GM12878 (cell line): Measurements from ENCODE around the gene EBI3. TPM values are rescaled to one million over a fixed set of nuclear protein-coding genes. Genes with fewer than 3 reads are reported as not detected.

ENCODE experiments used
- ATAC-seq: fragments of 200-7000 bp; cut with Tn5 transposase; 3 replicates; pipeline ENCODE4 v1.9.1; 2020; ENCODE audit warnings: mild to moderate bottlenecking, moderate library complexity
- BruUV-seq: library from RNA; stranded (reverse); fragments of 400-500 nt; replicated peaks from 2 replicates; lab custom pipeline; 2021; lab: Mats Ljungman, UMichigan
- CTCF ChIA-PET: fragments of 300-600 bp; sonication (Branson Sonifier 250); formaldehyde crosslinking; extraction: SDS; loops from one replicate; lab custom pipeline; 2021; ENCODE audit warnings: inconsistent platforms; lab: Yijun Ruan, JAX
- POLR2A ChIA-PET: fragments of 350-600 bp; formaldehyde crosslinking; extraction: SDS; loops from one replicate; lab custom pipeline; 2021; ENCODE audit warnings: inconsistent platforms; lab: Charles Lee
- RAD21 ChIA-PET: fragments of 300-600 bp; sonication (Branson Sonifier 250); formaldehyde crosslinking; loops from one replicate; lab custom pipeline; 2023; ENCODE audit warnings: antibody characterized with exemption; ENCODE audit not compliant: unreplicated experiment; lab: Charles Lee
- SMC1A ChIA-PET: fragments of 300-600 bp; sonication (Branson Sonifier 250); formaldehyde crosslinking; loops from one replicate; lab custom pipeline; 2023; ENCODE audit not compliant: unreplicated experiment, uncharacterized antibody; lab: Charles Lee
- DNase-seq: peaks from one replicate; pipeline ENCODE4 v3.0.0-alpha.2; 2011; ENCODE audit warnings: low read depth, low spot score
- FAIRE-seq: peaks from 3 replicates; lab custom pipeline; 2011; peaks lifted over from hg19 to GRCh38; lab: Jason Lieb, UNC
- H2AFZ ChIP-seq: 2 replicates; pipeline ENCODE4 v1.6.0; 2011; ENCODE audit warnings: low read depth, low read length, control low read depth; ENCODE audit not compliant: control insufficient read depth
- H3K27ac ChIP-seq: 2 replicates; pipeline ENCODE4 v1.5.1; 2011; ENCODE audit warnings: control low read depth; ENCODE audit not compliant: control insufficient read depth, insufficient read depth
- H3K27me3 ChIP-seq, 2 experiments: replicated peaks in 1 of 2; 2 replicates each; pipeline versions ENCODE4 v1.6.0 to v1.6.1; 2011; ENCODE audit warnings: low read length in 1 of 2; ENCODE audit not compliant: control insufficient read depth in 2 of 2, insufficient read depth in 2 of 2
- H3K36me3 ChIP-seq, 2 experiments: 2 replicates each; pipeline ENCODE4 v1.5.1; 2011; ENCODE audit warnings: low read length in 1 of 2; ENCODE audit not compliant: control insufficient read depth in 2 of 2, insufficient read depth in 2 of 2
- H3K4me1 ChIP-seq: 2 replicates; pipeline ENCODE4 v1.6.1; 2011; ENCODE audit warnings: mild to moderate bottlenecking, low read length, moderate library complexity, mixed read lengths; ENCODE audit not compliant: control insufficient read depth, insufficient read depth
- H3K4me2 ChIP-seq: 2 replicates; pipeline ENCODE4 v1.6.0; 2011; ENCODE audit warnings: control low read depth; ENCODE audit not compliant: control insufficient read depth, insufficient read depth
- H3K4me3 ChIP-seq: fragments of 200-600 bp; sonication (generic); 2 replicates; pipeline ENCODE4 v1.5.1; 2016
- H3K79me2 ChIP-seq: 2 replicates; pipeline ENCODE4 v1.6.0; 2011; ENCODE audit warnings: low read length; ENCODE audit not compliant: control insufficient read depth, insufficient read depth
- H3K9ac ChIP-seq: 2 replicates; pipeline ENCODE4 v1.8.0; 2011; ENCODE audit warnings: low read length, control low read depth, mixed read lengths; ENCODE audit not compliant: control insufficient read depth, insufficient read depth
- H3K9me3 ChIP-seq: replicated peaks from 3 replicates; pipeline ENCODE4 v1.5.1; 2011; ENCODE audit warnings: mild to moderate bottlenecking, low read length; ENCODE audit not compliant: control insufficient read depth, insufficient read depth
- H4K20me1 ChIP-seq: 2 replicates; pipeline ENCODE4 v1.6.0; 2011; ENCODE audit not compliant: control insufficient read depth, insufficient read depth
- ATF3 ChIP-seq: IDR thresholded peaks from 2 replicates; pipeline ENCODE4 v1.6.1; 2011; ENCODE audit warnings: low read depth, mild to moderate bottlenecking, low read length, moderate library complexity, borderline replicate concordance; ENCODE audit errors: extremely low read depth
- HDGF ChIP-seq: fragments of 450-650 bp; IDR thresholded peaks from 2 replicates; pipeline ENCODE4 v1.6.1; 2016; ENCODE audit warnings: antibody characterized with exemption
- MYB ChIP-seq: fragments of 150-350 bp; IDR thresholded peaks from 2 replicates; pipeline ENCODE4 v1.6.1; 2014; ENCODE audit warnings: mild to moderate bottlenecking, low read depth, low read length, borderline replicate concordance
- PKNOX1 ChIP-seq: fragments of 450-650 bp; IDR thresholded peaks from 2 replicates; pipeline ENCODE4 v1.6.1; 2016; ENCODE audit warnings: mild to moderate bottlenecking
- SMAD5 ChIP-seq: IDR thresholded peaks from 2 replicates; pipeline ENCODE4 v1.6.1; 2016; ENCODE audit warnings: antibody characterized with exemption, low read depth
- ZBTB40 ChIP-seq: fragments of 450-650 bp; IDR thresholded peaks from 2 replicates; pipeline ENCODE4 v1.6.1; 2016; ENCODE audit warnings: mild to moderate bottlenecking, moderate library complexity, borderline replicate concordance
- WGBS: methylation state at CpG from one replicate; pipeline ENCODE4 v1.1.6; 2016; ENCODE audit warnings: low lambda C conversion rate; ENCODE audit not compliant: insufficient replicate concordance, insufficient coverage; ENCODE audit errors: missing lambda C conversion rate; 5-methylcytosine and 5-hydroxymethylcytosine counted together
- in situ Hi-C: fragments of 300-500 bp; cut with MboI; formaldehyde crosslinking; loops from 9 replicates; pipeline ENCODE4 v1.14.3; 2018; ENCODE audit warnings: mixed read lengths
- intact Hi-C: fragments of 100-400 bp; cut with micrococcal nuclease; formaldehyde crosslinking; loops from one replicate; pipeline ENCODE4 v1.14.2; 2022; ENCODE audit not compliant: unreplicated experiment
- polyA plus RNA-seq, 11 experiments: library from polyadenylated mRNA; depleted of rRNA in 4 of 11; unstranded in 6 of 11; stranded (reverse) in 5 of 11; fragments of >200 nt; fragmentation: Nextera tagmentation in 4 of 11; fragmentation: Illumina TruSeq in 1 of 11; extraction: Ambion mirVana in 4 of 11; extraction: Trizol in 1 of 11; gene quantifications; 1 replicate in 1 of 11; 2 replicates in 10 of 11; pipeline versions ENCODE4 v1.2.1 to v1.2.3, GENCODE V29; 2011 to 2016; ENCODE audit warnings: inconsistent platforms in 2 of 11, missing spikeins in 2 of 11, low read depth in 1 of 11
- total RNA-seq, 4 experiments: library from RNA; depleted of rRNA in 3 of 4; stranded (reverse); fragments of >200 nt in 3 of 4; fragmentation: Illumina TruSeq in 1 of 4; extraction: Trizol in 1 of 4; gene quantifications; 2 replicates each; pipeline versions ENCODE4 v1.2.1 to v1.2.3, GENCODE V29; 2013 to 2021

The EBI3 gene
- total and polyA plus RNA-seq, 10 of the 15 experiments (the other 5 are each of a cell fraction or from before 2014, with no cell fraction given): 22.0 to 288 (median 186) TPM

- no peak for TF ChIP-seq ZBTB40
- no peak for TF ChIP-seq MYB
- TF ChIP-seq SMAD5: no peak; the same call in 1 of the 2 replicates
Measured at GRCh38 chr19:4229179-4229931, at the start of gene EBI3 (continued).

- FAIRE-seq: no peak
- POLR2A ChIA-PET: no interaction called here
- BruUV-seq: no TSS peak
Measured at GRCh38 chr19:4181053-4181508, 48.2 kb upstream of the EBI3 start.

More at GRCh38 chr19:4181053-4181508, 48.2 kb upstream of the EBI3 start:
- 33% methylated on average over 1 of the region's 2 CpGs for WGBS
- Histone ChIP-seq H3K79me2 (peaks cover 14% of the 10 kb centered on the region), H3K9ac (peak overlapping the region; percentile 18; the same call in 1 of the 2 replicates), H3K9me3 (no peaks in the 10 kb centered on the region), H4K20me1 (no peaks in the 10 kb centered on the region), H3K4me2 (peak overlapping the region; percentile 61), H3K4me3 (peak overlapping the region; percentile 83), H3K36me3 (no peaks in the 10 kb centered on the region), H3K27me3 (no peaks in the 10 kb centered on the region), H2AFZ (no peak overlapping the region), H3K27ac (peak overlapping the region; percentile 17; the same call in 1 of the 2 replicates), H3K4me1 (peaks cover 15% of the 10 kb centered on the region)
- DNase-seq (no peak), ATAC-seq (peak; percentile 40)
- ChIA-PET CTCF (interaction anchor here (0.5 to 0.6 kb wide), 3 partner anchors 13 to 41 kb away, joined by 3 read pairs; no protein-coding TSS in a partner anchor), RAD21 (no interaction called here), SMC1A (no interaction called here)
- TF ChIP-seq PKNOX1 (peak; percentile 50), ATF3 (no peak), HDGF (peak; percentile 60; the same call in 1 of the 2 replicates)
- intact Hi-C loops (loop anchor here (10.0 kb wide), 1 partner anchor 116 kb away; the partner anchor contains the start of gene ZBTB7A), in situ Hi-C loops (loop anchor here (5.0 kb wide), 1 partner anchor 194 kb away; the partner anchor contains the start of gene EEF2)
